Epithelial cell of prostate (primary cell): Measurements from ENCODE around the gene PGRMC2.
A peak's percentile ranks its signal among the peaks of the same experiment; 100 is the strongest.

ENCODE experiments used
- DNase-seq: peaks from one replicate; pipeline ENCODE4 v3.0.0-alpha.2; 2011; ENCODE audit warnings: low read depth, low spot score
- H3K27ac ChIP-seq: fragments of 450-650 bp; 2 replicates; pipeline ENCODE4 v1.5.1; 2017; ENCODE audit warnings: mild to moderate bottlenecking

Gene PGRMC2

GRCh38 chr4:128287141-128287870 is at the start of gene PGRMC2:
Gene PGRMC2 (minus strand): TSS chr4:128287813. CDS start chr4:128287790, 23 bp downstream.
- DNase-seq: no peak

GRCh38 chr4:128335541-128335940 is 47.9 kb upstream of the PGRMC2 start:
- DNase-seq: no peak
- H3K27ac ChIP-seq: no peak overlapping the region

More at GRCh38 chr4:128287141-128287870, at the start of gene PGRMC2:
- H3K27ac ChIP-seq: peak within 1 kb of the TSS; percentile 95

GRCh38 chr4:128334256-128334655 is 46.6 kb upstream of the PGRMC2 start:
- no peak for DNase-seq
- no peak overlapping the region for H3K27ac ChIP-seq

- DNase-seq: no peak
- no peak overlapping the region for H3K27ac ChIP-seq
These were observed 45.9 kb upstream of the PGRMC2 start for GRCh38 chr4:128333309-128334018.

- DNase-seq: no peak
- H3K27ac ChIP-seq: no peak overlapping the region
These were observed 44.5 kb upstream of the PGRMC2 start for GRCh38 chr4:128332081-128332480.

- H3K27ac ChIP-seq: no peak overlapping the region
- no peak for DNase-seq
These were observed 42.0 kb upstream of the PGRMC2 start for GRCh38 chr4:128329638-128330037.

GRCh38 chr4:128328106-128328505 is 40.5 kb upstream of the PGRMC2 start:
- no peak overlapping the region for H3K27ac ChIP-seq
- DNase-seq: no peak

- DNase-seq: no peak
- H3K27ac ChIP-seq: peak overlapping the region; percentile 92
These were observed 35.8 kb upstream of the PGRMC2 start for GRCh38 chr4:128323401-128323800.

- DNase-seq: peak; percentile 81
- H3K27ac ChIP-seq: peak overlapping the region; percentile 92
These were observed 35.4 kb upstream of the PGRMC2 start for GRCh38 chr4:128322986-128323385.

- H3K27ac ChIP-seq: peak overlapping the region; percentile 92
These were observed 34.7 kb upstream of the PGRMC2 start for GRCh38 chr4:128322311-128322710.

GRCh38 chr4:128320656-128321055 is 33.0 kb upstream of the PGRMC2 start:
- no peak for DNase-seq
- peak overlapping the region; percentile 92 for H3K27ac ChIP-seq

More at GRCh38 chr4:128322311-128322710, 34.7 kb upstream of the PGRMC2 start:
- DNase-seq: peak; percentile 40

- DNase-seq: no peak
- peak overlapping the region; percentile 54 for H3K27ac ChIP-seq
These were observed 28.3 kb upstream of the PGRMC2 start for GRCh38 chr4:128315756-128316520.

- H3K27ac ChIP-seq: no peak overlapping the region
- no peak for DNase-seq
These were observed 24.2 kb upstream of the PGRMC2 start for GRCh38 chr4:128311659-128312403.

GRCh38 chr4:128310266-128310697 is 22.7 kb upstream of the PGRMC2 start:
- no peak for DNase-seq
- H3K27ac ChIP-seq: no peak overlapping the region

- no peak overlapping the region for H3K27ac ChIP-seq
- DNase-seq: no peak
These were observed 22.0 kb upstream of the PGRMC2 start for GRCh38 chr4:128309585-128309984.

GRCh38 chr4:128308986-128309385 is 21.4 kb upstream of the PGRMC2 start:
- no peak overlapping the region for H3K27ac ChIP-seq
- DNase-seq: no peak

- no peak overlapping the region for H3K27ac ChIP-seq
- DNase-seq: no peak
These were observed 19.5 kb upstream of the PGRMC2 start for GRCh38 chr4:128307123-128307571.

GRCh38 chr4:128305942-128306341 is 18.3 kb upstream of the PGRMC2 start:
- no peak overlapping the region for H3K27ac ChIP-seq

GRCh38 chr4:128303986-128304385 is 16.4 kb upstream of the PGRMC2 start:
- no peak overlapping the region for H3K27ac ChIP-seq
- no peak for DNase-seq

More at GRCh38 chr4:128305942-128306341, 18.3 kb upstream of the PGRMC2 start:
- DNase-seq: no peak

GRCh38 chr4:128303405-128303785 is 15.8 kb upstream of the PGRMC2 start:
- no peak for DNase-seq
- no peak overlapping the region for H3K27ac ChIP-seq
